ENCODE results near the gene ZNF501.

The ZNF501 gene

GRCh38 chr3:44762690-44763089 is 33.3 kb downstream of the ZNF501 start:
- Histone ChIP-seq H2AFZ (ENCODE audit: low read depth, low read length) (no peak overlapping the region), H3K9ac (ENCODE audit: low read length) (peak overlapping the region; percentile 96), H3K9me3 (ENCODE audit: control insufficient read depth, low read length) (peaks cover 17% of the 10 kb centered on the region), H2AK5ac (ENCODE audit: low read length, severe bottlenecking) (no peak overlapping the region), H3K4me2 (ENCODE audit: low read length, poor library complexity, severe bottlenecking) (peak overlapping the region; percentile 60), H3K18ac (ENCODE audit: low read depth in 1 of 2, low read length in 2 of 2) (no peak overlapping the region), H2BK15ac (ENCODE audit: low read depth, poor library complexity, severe bottlenecking) (no peak overlapping the region), H3K27me3 (ENCODE audit: control insufficient read depth in 1 of 2, insufficient read depth in 1 of 2, low read length in 2 of 2) (no peaks in the 10 kb centered on the region), H3K4me1 (ENCODE audit: control insufficient read depth, insufficient read depth, low read depth, low read length) (peaks cover 2% of the 10 kb centered on the region), H3K23ac (ENCODE audit: low read length in 2 of 2) (no peak overlapping the region), H4K91ac (ENCODE audit: low read length) (no peak overlapping the region), H4K8ac (ENCODE audit: low read length) (no peak overlapping the region), H3K79me1 (replicated peaks; ENCODE audit: low read length, poor library complexity, severe bottlenecking) (peaks cover 32% of the 10 kb centered on the region), H3K27ac (ENCODE audit: low read length, poor library complexity, severe bottlenecking) (no peak overlapping the region), H3K36me3 (ENCODE audit: control insufficient read depth in 1 of 2, insufficient read depth in 2 of 2, low read depth in 1 of 2, low read length in 2 of 2) (peaks cover 3 to 18% of the 10 kb centered on the region in 2 experiments), H2BK12ac (ENCODE audit: low read length in 2 of 2) (no peak overlapping the region), H3K4me3 (ENCODE audit: insufficient read depth in 1 of 2, low read depth in 1 of 2, low read length in 2 of 2) (peak overlapping the region in 1 of 2 experiments; percentile 94), H3K14ac (ENCODE audit: low read length in 2 of 2) (no peak overlapping the region), H2BK120ac (ENCODE audit: low read depth, low read length) (no peak overlapping the region), H2BK5ac (ENCODE audit: low read depth, low read length, poor library complexity, severe bottlenecking) (no peak overlapping the region), H3K4ac (ENCODE audit: low read depth in 1 of 2, low read length in 2 of 2) (no peak overlapping the region)
- no CpG with 5 or more reads among the region's 5 CpGs for WGBS
- DNase-seq = no peak

- Histone ChIP-seq H2BK12ac (ENCODE audit: low read length in 2 of 2) (no peak overlapping the region), H3K36me3 (ENCODE audit: control insufficient read depth in 1 of 2, insufficient read depth in 2 of 2, low read depth in 1 of 2, low read length in 2 of 2) (peaks cover 0 to 2% of the 10 kb centered on the region in 2 experiments), H2AFZ (ENCODE audit: low read depth, low read length) (no peak overlapping the region), H2BK15ac (ENCODE audit: low read depth, poor library complexity, severe bottlenecking) (no peak overlapping the region), H3K9ac (ENCODE audit: low read length) (no peak overlapping the region), H3K23ac (ENCODE audit: low read length in 2 of 2) (no peak overlapping the region), H3K18ac (ENCODE audit: low read depth in 1 of 2, low read length in 2 of 2) (no peak overlapping the region), H3K14ac (ENCODE audit: low read length in 2 of 2) (no peak overlapping the region), H3K4me1 (ENCODE audit: control insufficient read depth, insufficient read depth, low read depth, low read length) (peaks cover 2% of the 10 kb centered on the region), H2BK120ac (ENCODE audit: low read depth, low read length) (no peak overlapping the region), H3K27me3 (ENCODE audit: control insufficient read depth in 1 of 2, insufficient read depth in 1 of 2, low read length in 2 of 2) (no peaks in the 10 kb centered on the region), H4K8ac (ENCODE audit: low read length) (no peak overlapping the region), H3K9me3 (ENCODE audit: control insufficient read depth, low read length) (peaks cover 14% of the 10 kb centered on the region), H3K4me3 (ENCODE audit: insufficient read depth in 1 of 2, low read depth in 1 of 2, low read length in 2 of 2) (no peak overlapping the region), H2AK5ac (ENCODE audit: low read length, severe bottlenecking) (no peak overlapping the region), H3K27ac (ENCODE audit: low read length, poor library complexity, severe bottlenecking) (no peak overlapping the region), H3K4ac (ENCODE audit: low read depth in 1 of 2, low read length in 2 of 2) (no peak overlapping the region), H2BK5ac (ENCODE audit: low read depth, low read length, poor library complexity, severe bottlenecking) (no peak overlapping the region), H3K4me2 (ENCODE audit: low read length, poor library complexity, severe bottlenecking) (no peak overlapping the region), H4K91ac (ENCODE audit: low read length) (no peak overlapping the region), H3K79me1 (replicated peaks; ENCODE audit: low read length, poor library complexity, severe bottlenecking) (peaks cover 37% of the 10 kb centered on the region)
- no peak for DNase-seq
These were observed 34.8 kb downstream of the ZNF501 start for GRCh38 chr3:44764248-44764647.

- H3K36me3 ChIP-seq (ENCODE audit: control insufficient read depth in 1 of 2, insufficient read depth in 2 of 2, low read depth in 1 of 2, low read length in 2 of 2) = peaks cover 0 to 3% of the 10 kb centered on the region in 2 experiments
- no peak overlapping the region for H2AK5ac ChIP-seq (ENCODE audit: low read length, severe bottlenecking)
- H2BK120ac ChIP-seq (ENCODE audit: low read depth, low read length) = no peak overlapping the region
- no peak overlapping the region for H3K14ac ChIP-seq (ENCODE audit: low read length in 2 of 2)
- H3K9ac ChIP-seq (ENCODE audit: low read length) = no peak overlapping the region
- H2BK12ac ChIP-seq (ENCODE audit: low read length in 2 of 2) = no peak overlapping the region
- no peak overlapping the region for H3K4ac ChIP-seq (ENCODE audit: low read depth in 1 of 2, low read length in 2 of 2)
- DNase-seq = no peak
- no peak overlapping the region for H2AFZ ChIP-seq (ENCODE audit: low read depth, low read length)
- peaks cover 39% of the 10 kb centered on the region for H3K79me1 ChIP-seq (replicated peaks; ENCODE audit: low read length, poor library complexity, severe bottlenecking)
- no peak overlapping the region for H3K18ac ChIP-seq (ENCODE audit: low read depth in 1 of 2, low read length in 2 of 2)
- no peak overlapping the region for H2BK15ac ChIP-seq (ENCODE audit: low read depth, poor library complexity, severe bottlenecking)
- WGBS = no CpG with 5 or more reads among the region's 1 CpG
- no peaks in the 10 kb centered on the region for H3K27me3 ChIP-seq (ENCODE audit: control insufficient read depth in 1 of 2, insufficient read depth in 1 of 2, low read length in 2 of 2)
- no peak overlapping the region for H3K4me3 ChIP-seq (ENCODE audit: insufficient read depth in 1 of 2, low read depth in 1 of 2, low read length in 2 of 2)
- no peak overlapping the region for H4K91ac ChIP-seq (ENCODE audit: low read length)
- no peak overlapping the region for H2BK5ac ChIP-seq (ENCODE audit: low read depth, low read length, poor library complexity, severe bottlenecking)
- no peak overlapping the region for H3K23ac ChIP-seq (ENCODE audit: low read length in 2 of 2)
- peaks cover 56% of the 10 kb centered on the region for H3K9me3 ChIP-seq (ENCODE audit: control insufficient read depth, low read length)
- H3K4me2 ChIP-seq (ENCODE audit: low read length, poor library complexity, severe bottlenecking) = no peak overlapping the region
- H3K4me1 ChIP-seq (ENCODE audit: control insufficient read depth, insufficient read depth, low read depth, low read length) = no peaks in the 10 kb centered on the region
- no peak overlapping the region for H3K27ac ChIP-seq (ENCODE audit: low read length, poor library complexity, severe bottlenecking)
- no peak overlapping the region for H4K8ac ChIP-seq (ENCODE audit: low read length)
These were observed 42.1 kb downstream of the ZNF501 start for GRCh38 chr3:44771424-44772098.

- no peak overlapping the region for H2AFZ ChIP-seq (ENCODE audit: low read depth, low read length)
- no peak for DNase-seq
These were observed 42.6 kb downstream of the ZNF501 start for GRCh38 chr3:44772099-44772442.

More at GRCh38 chr3:44772099-44772442, 42.6 kb downstream of the ZNF501 start:
- Histone ChIP-seq H3K4ac (ENCODE audit: low read depth in 1 of 2, low read length in 2 of 2) (no peak overlapping the region), H2BK5ac (ENCODE audit: low read depth, low read length, poor library complexity, severe bottlenecking) (no peak overlapping the region), H2AK5ac (ENCODE audit: low read length, severe bottlenecking) (no peak overlapping the region), H4K91ac (ENCODE audit: low read length) (no peak overlapping the region), H3K36me3 (ENCODE audit: control insufficient read depth in 1 of 2, insufficient read depth in 2 of 2, low read depth in 1 of 2, low read length in 2 of 2) (peaks cover 0 to 3% of the 10 kb centered on the region in 2 experiments), H3K23ac (ENCODE audit: low read length in 2 of 2) (no peak overlapping the region), H4K8ac (ENCODE audit: low read length) (no peak overlapping the region), H2BK120ac (ENCODE audit: low read depth, low read length) (no peak overlapping the region), H3K4me3 (ENCODE audit: insufficient read depth in 1 of 2, low read depth in 1 of 2, low read length in 2 of 2) (no peak overlapping the region), H3K18ac (ENCODE audit: low read depth in 1 of 2, low read length in 2 of 2) (no peak overlapping the region), H3K14ac (ENCODE audit: low read length in 2 of 2) (no peak overlapping the region), H3K27ac (ENCODE audit: low read length, poor library complexity, severe bottlenecking) (no peak overlapping the region), H2BK12ac (ENCODE audit: low read length in 2 of 2) (no peak overlapping the region), H3K4me1 (ENCODE audit: control insufficient read depth, insufficient read depth, low read depth, low read length) (no peaks in the 10 kb centered on the region), H3K9ac (ENCODE audit: low read length) (no peak overlapping the region), H3K4me2 (ENCODE audit: low read length, poor library complexity, severe bottlenecking) (no peak overlapping the region), H3K27me3 (ENCODE audit: control insufficient read depth in 1 of 2, insufficient read depth in 1 of 2, low read length in 2 of 2) (no peaks in the 10 kb centered on the region), H3K79me1 (replicated peaks; ENCODE audit: low read length, poor library complexity, severe bottlenecking) (peaks cover 38% of the 10 kb centered on the region), H3K9me3 (ENCODE audit: control insufficient read depth, low read length) (peaks cover 56% of the 10 kb centered on the region), H2BK15ac (ENCODE audit: low read depth, poor library complexity, severe bottlenecking) (no peak overlapping the region)
- 100% methylated on average over 1 of the region's 1 CpG for WGBS

All from mesenchymal stem cell (in vitro differentiated cells and primary cell).